G401.6 (cell line): ENCODE results near the gene FAM193A.
"Not testable (repeated sequence)": the region's sequence is repeated elsewhere in the genome, so short reads cannot be mapped to it uniquely, and the experiment has no call there.

Experiments
- FAIRE-seq: peaks from 2 replicates; lab custom pipeline; 2012; peaks lifted over from hg19 to GRCh38; lab: Jason Lieb, UNC

The FAM193A gene

DNA sequence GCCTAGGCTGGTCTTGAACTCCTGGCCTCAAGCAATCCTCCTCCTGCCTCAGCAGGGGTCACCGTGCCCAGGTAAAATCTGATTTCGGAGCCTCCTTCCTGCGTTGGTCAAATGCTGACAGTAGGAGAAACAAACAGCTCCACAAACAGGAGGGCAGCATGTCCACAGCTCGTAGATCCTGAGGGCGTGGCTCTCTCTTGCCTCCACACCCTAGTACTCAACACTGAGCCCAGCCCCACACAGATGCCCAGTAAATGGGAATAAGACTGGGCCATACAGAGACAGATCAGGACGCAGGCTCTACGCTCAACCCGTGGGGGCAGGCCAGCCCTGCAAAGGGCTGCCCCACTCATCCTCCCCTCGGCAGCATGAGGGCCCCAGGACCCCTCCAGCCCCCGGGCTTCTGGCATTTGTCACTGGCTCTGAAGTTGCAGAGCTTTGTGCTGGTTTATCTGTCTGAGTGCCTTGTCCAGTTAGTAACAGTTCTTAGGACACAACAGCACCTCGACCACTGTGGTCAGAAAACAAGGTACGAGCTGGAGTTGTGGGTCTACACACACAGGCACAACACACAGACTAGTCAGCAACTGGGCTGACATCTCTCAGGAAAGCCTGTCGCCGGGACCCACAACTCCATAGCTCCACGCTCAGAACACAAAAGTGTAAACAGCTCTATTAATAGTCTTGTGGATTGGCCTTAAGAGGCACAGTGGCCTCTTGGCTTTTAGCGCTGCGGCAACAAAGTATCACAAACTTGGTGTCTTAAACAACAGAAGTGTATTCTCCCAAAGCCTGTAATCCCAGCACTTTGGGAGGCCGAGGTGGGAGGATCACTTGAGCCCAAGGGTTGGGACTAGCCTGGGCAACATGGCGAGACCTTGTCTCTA, 214.5 kb downstream of the FAM193A start:
- FAIRE-seq: no peak

DNA sequence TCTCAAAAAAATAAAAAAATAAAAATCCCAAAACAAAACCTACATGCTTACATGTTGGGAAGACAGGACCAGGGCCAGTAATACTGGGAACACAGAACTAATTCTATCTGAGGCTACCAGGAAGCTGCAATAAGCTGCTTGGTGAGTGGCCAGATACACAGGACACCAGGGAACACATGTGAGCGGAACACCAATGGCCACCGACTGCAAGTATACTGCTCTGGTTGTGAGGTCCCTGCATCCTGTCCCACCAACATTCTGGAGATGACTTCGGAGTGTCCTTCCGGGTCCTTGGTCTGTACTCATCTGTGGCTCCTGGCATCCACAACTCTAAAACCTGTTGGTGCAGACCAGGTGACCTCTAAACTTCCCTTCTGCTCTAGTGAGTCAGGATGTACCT, 217.0 kb downstream of the FAM193A start:
- FAIRE-seq: no peak

- no peak for FAIRE-seq
These were observed 218.7 kb downstream of the FAM193A start for GRCh38 chr4:2754848-2755819.

- FAIRE-seq: no peak
These were observed 219.6 kb downstream of the FAM193A start, which contains the start of gene TNIP2 for GRCh38 chr4:2755821-2756690. TNIP2 (minus strand) TSS chr4:2756336; CDS start chr4:2756289, 47 bp downstream.

- no peak for FAIRE-seq
These were observed 220.4 kb downstream of the FAM193A start for GRCh38 chr4:2756691-2757350.

- FAIRE-seq: no peak
These were observed 221.0 kb downstream of the FAM193A start for GRCh38 chr4:2757426-2757825.

GRCh38 chr4:2761035-2761923, 224.8 kb downstream of the FAM193A start:
- FAIRE-seq: no peak

DNA sequence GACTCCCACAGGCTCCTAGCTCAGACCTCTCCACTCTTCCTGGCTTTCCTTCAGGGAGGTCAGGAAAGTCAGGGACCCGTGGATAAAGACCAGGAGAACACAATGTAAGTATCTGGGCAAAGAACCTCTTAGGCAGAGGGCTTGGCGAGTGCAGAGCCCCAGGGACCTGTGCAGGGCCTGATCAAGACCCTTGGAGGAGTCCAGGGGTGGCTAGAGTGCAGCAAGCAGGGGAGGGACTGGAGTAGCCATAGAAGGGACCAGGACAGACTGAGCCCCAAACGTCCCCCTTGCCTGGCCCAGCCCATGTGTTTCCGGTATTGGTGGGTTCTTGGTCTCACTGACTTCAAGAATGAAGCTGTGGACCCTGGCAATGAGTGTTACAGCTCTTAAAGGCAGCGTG, 225.6 kb downstream of the FAM193A start:
- FAIRE-seq: no peak

DNA sequence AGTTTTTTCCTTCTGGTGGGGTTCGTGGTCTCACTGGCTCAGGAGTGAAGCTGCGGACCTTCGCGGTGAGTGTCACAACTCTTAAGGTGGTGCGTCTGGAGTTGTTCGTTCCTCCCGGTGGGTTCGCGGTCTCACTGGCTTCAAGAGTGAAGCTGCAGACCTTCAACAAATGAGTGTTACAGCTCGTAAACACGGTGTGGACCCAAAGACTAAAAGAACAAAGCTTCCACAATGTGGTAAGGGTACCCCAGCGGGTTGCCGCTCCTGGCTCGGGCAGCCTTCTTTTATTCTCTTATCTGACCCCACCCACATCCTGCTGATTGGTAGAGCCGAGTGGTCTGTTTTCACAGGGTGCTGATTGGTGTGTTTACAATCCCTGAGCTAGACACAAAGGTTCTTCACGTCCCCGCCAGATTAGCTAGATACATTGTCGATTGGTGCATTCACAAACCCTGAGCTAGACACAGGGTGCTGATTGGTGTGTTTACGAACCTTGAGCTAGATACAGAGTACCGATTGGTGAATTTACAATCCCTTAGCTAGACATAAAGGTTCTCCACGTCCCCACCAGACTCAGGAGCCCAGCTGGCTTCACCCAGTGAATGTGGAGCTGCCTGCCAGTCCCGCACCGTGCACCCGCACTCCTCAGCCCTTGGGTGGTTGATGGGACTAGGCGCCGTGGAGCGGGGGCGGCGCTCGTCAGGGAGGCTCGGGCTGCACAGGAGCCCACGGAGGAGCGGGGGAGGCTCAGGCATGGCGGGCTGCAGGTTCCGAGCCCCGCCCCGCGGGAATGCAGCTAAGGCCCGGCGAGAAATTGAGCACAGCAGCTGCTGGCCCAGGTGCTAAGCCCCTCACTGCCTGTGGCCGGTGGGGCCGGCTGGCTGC, 226.3 kb downstream of the FAM193A start:
- FAIRE-seq: not testable (repeated sequence)

- FAIRE-seq: no peak
These were observed 227.1 kb downstream of the FAM193A start for GRCh38 chr4:2763511-2763967.

GRCh38 chr4:2765832-2766526, 229.5 kb downstream of the FAM193A start:
- no peak for FAIRE-seq

DNA sequence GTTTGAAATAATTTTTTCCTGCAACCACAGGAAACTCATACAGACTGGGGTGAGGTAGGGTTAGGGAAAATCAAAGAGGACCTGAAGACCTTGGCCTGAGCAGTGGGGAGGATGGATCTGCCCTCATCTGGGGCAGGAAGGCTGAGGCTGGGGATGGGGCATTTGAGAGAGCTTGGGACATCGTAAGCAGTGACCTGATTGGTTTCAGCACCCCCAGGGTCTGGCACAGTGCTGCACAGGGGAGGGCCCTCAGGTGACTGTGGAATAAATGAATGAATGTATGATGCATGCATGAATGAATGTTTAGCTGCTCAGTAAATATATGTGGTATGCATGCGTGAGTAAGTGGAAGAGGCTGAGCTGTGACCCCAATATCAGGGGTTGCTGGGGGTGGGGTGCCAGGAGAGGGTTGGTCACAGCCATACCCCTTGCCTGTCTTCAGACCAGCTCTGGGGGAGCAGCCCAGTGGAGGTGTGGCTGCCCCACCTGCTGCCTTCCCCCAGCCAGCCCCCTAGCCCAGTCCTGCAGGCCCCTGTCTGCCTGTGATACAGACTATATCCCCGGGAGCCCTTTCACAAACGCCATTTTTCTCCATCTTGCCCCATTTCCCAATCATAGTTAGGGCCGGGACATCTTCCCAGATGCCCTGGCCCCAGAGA, 230.7 kb downstream of the FAM193A start:
- FAIRE-seq: no peak

DNA sequence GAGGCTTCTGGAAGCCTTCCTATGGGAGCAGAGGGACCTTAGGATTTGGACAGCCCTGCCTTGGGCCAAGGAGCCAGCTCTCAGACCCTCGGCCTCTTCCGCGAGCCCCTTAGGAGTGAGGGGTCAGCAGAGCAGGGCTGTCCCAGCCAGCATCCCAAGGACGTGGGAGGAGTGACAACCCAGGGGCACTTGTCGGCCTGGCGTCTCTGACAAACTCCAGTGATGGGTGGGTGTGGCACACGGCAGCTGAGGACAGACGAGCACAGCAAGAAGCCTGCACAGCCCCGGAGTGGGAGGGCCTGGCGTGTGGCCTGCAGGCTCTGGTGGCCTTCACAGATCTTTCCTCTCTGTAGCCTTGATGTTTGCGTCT, 231.2 kb downstream of the FAM193A start:
- no peak for FAIRE-seq

- no peak for FAIRE-seq
These were observed 231.7 kb downstream of the FAM193A start for GRCh38 chr4:2768124-2768523.

- FAIRE-seq: no peak
These were observed 232.5 kb downstream of the FAM193A start for GRCh38 chr4:2768921-2769336.

GRCh38 chr4:2771264-2771663, 234.8 kb downstream of the FAM193A start:
- FAIRE-seq: no peak

DNA sequence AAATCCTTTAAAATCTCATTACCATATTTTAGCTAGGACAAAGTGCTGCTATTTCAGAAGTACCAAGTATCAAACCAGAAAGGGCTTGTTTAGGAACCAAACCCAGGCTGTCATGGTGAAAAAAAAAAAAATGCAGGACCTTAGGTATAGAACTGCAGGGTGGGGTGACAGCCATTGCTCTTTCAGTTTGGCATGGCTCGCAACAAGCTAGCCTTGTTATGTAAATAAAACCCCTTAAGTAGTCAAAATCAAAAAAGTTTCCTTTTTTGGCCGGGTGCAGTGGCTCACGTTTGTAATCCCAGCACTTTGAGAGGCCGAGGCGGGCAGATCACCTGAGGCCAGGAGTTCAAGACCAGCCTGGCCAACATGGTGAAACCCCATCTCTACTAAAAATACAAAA, 244.2 kb downstream of the FAM193A start:
- FAIRE-seq: not testable (repeated sequence)

- FAIRE-seq: no peak
These were observed 245.5 kb downstream of the FAM193A start for GRCh38 chr4:2781911-2782310.
